GM12872 (cell line): ENCODE data around the gene RTL10.
A peak's percentile ranks its signal among the peaks of the same experiment; 100 is the strongest.

Source experiments
- CTCF ChIP-seq: IDR thresholded peaks from 3 replicates; pipeline ENCODE4 v1.5.1; 2011; ENCODE audit warnings: low read depth, mild to moderate bottlenecking, low read length, moderate library complexity; ENCODE audit not compliant: insufficient read depth

The RTL10 gene

GRCh38 chr22:19854778-19855503, at the start of gene RTL10, which contains the start of gene GNB1L:
Gene RTL10, minus strand, starts transcription at chr22:19854874. Its CDS starts 2,613 bp downstream, at chr22:19852261.
Gene GNB1L, minus strand, starts transcription at chr22:19854874. Its CDS starts 33,519 bp downstream, at chr22:19821355.
- 0 out of 3 replicates have a peak, but pooled peaks have one; percentile 7 for TF ChIP-seq CTCF

- TF ChIP-seq CTCF, result no peak
Measured at GRCh38 chr22:19904174-19904856, 49.6 kb upstream of the RTL10 start.

GRCh38 chr22:19903513-19903912, 48.8 kb upstream of the RTL10 start:
- no peak for TF ChIP-seq CTCF

GRCh38 chr22:19903031-19903430, 48.4 kb upstream of the RTL10 start:
- no peak for TF ChIP-seq CTCF

- TF ChIP-seq CTCF, result no peak
Measured at GRCh38 chr22:19902245-19902715, 47.6 kb upstream of the RTL10 start.

- no peak for TF ChIP-seq CTCF
Measured at GRCh38 chr22:19901577-19902244, 47.0 kb upstream of the RTL10 start.
